K562 (cell line): ENCODE measurements around the gene PPP1R14C. TPM values are rescaled to one million over a fixed set of nuclear protein-coding genes. Genes with fewer than 3 reads are reported as not detected.
A peak's percentile ranks its signal among the peaks of the same experiment; 100 is the strongest.

Experiments
- CHD1 ChIP-seq: fragments of 200-600 bp; sonication (generic); IDR thresholded peaks from one replicate; pipeline ENCODE4 v1.6.1; 2012; ENCODE audit warnings: mild to moderate bottlenecking, moderate library complexity, low read length, inconsistent platforms
- GTF2F1 ChIP-seq: IDR thresholded peaks from 2 replicates; pipeline ENCODE4 v1.6.1; 2011; ENCODE audit warnings: low read depth, low read length, improper control_type of control experiment
- HEY1 ChIP-seq: fragments of 250-450 bp; sonication (Bioruptor Pico); IDR thresholded peaks from 2 replicates; pipeline ENCODE4 v1.5.0; 2020; ENCODE audit warnings: mild to moderate bottlenecking, moderate library complexity, borderline replicate concordance
- HSF4 ChIP-seq: fragments of 250-450 bp; sonication (Bioruptor Pico); IDR thresholded peaks from 2 replicates; pipeline ENCODE4 v2.1.2; 2022; ENCODE audit warnings: mild to moderate bottlenecking, moderate library complexity, borderline replicate concordance
- ILK ChIP-seq: fragments of 450-650 bp; IDR thresholded peaks from 2 replicates; pipeline ENCODE4 v1.6.1; 2016; ENCODE audit warnings: missing genetic modification characterization, low read depth, mild to moderate bottlenecking, missing compliant biosample characterization, moderate library complexity, borderline replicate concordance
- KLF16 ChIP-seq: IDR thresholded peaks from 2 replicates; pipeline ENCODE4 v1.6.1; 2016; ENCODE audit warnings: antibody characterized with exemption
- LARP7 ChIP-seq: fragments of 450-650 bp; IDR thresholded peaks from 2 replicates; pipeline ENCODE4 v1.6.1; 2016
- MAFG ChIP-seq: fragments of 450-650 bp; conservative IDR thresholded peaks from 2 replicates; pipeline ENCODE4 v1.6.1; 2016; ENCODE audit warnings: missing genetic modification characterization, missing compliant biosample characterization
- MECOM ChIP-seq: fragments of 250-450 bp; sonication (Bioruptor Pico); IDR thresholded peaks from 2 replicates; pipeline ENCODE4 v1.8.0; 2022; ENCODE audit warnings: inconsistent platforms
- MTA2 ChIP-seq: fragments of 450-650 bp; IDR thresholded peaks from 2 replicates; pipeline ENCODE4 v1.6.1; 2016; ENCODE audit warnings: low read depth
- PHB2 ChIP-seq: fragments of 450-650 bp; IDR thresholded peaks from 2 replicates; pipeline ENCODE4 v1.6.1; 2017; ENCODE audit warnings: low read depth
- RBM25 ChIP-seq: fragments of 200-400 bp; formaldehyde crosslinking; IDR thresholded peaks from 2 replicates; pipeline ENCODE4 v1.6.1; 2018; ENCODE audit warnings: low read length, low read depth, moderate library complexity; ENCODE audit not compliant: severe bottlenecking
- SLC30A9 ChIP-seq: fragments of 250-450 bp; sonication (Bioruptor Pico); IDR thresholded peaks from 2 replicates; pipeline ENCODE4 v1.8.0; 2022; ENCODE audit warnings: mild to moderate bottlenecking, moderate library complexity
- ZNF174 ChIP-seq: fragments of 250-450 bp; sonication (Bioruptor Pico); IDR thresholded peaks from 2 replicates; pipeline ENCODE4 v1.4.0; 2020; ENCODE audit warnings: mild to moderate bottlenecking
- ZNF764 ChIP-seq: fragments of 250-450 bp; sonication (Bioruptor Pico); IDR thresholded peaks from 2 replicates; pipeline ENCODE4 v1.4.0; 2020; ENCODE audit warnings: low read depth, mild to moderate bottlenecking, moderate library complexity
- polyA plus RNA-seq, 8 experiments: library from polyadenylated mRNA; depleted of rRNA in 4 of 8; stranded (reverse) in 5 of 8; unstranded in 3 of 8; fragments of >200 nt; fragmentation: Nextera tagmentation in 2 of 8; fragmentation: Illumina TruSeq in 1 of 8; extraction: Ambion mirVana in 2 of 8; extraction: Trizol in 1 of 8; gene quantifications; 2 replicates each; pipeline versions ENCODE4 v1.2.1 to v1.2.3, GENCODE V29; 2011 to 2014; ENCODE audit warnings: inconsistent platforms in 1 of 8, missing spikeins in 1 of 8
- total RNA-seq, 7 experiments: library from RNA; depleted of rRNA in 6 of 7; stranded (reverse); fragments of >200 nt in 6 of 7; fragmentation: Illumina TruSeq in 2 of 7; extraction: Trizol in 2 of 7; gene quantifications; 2 replicates each; pipeline versions ENCODE4 v1.2.1 to v1.2.3, GENCODE V29; 2011 to 2021; ENCODE audit warnings: low replicate concordance in 1 of 7
- TF ChIP-seq, protein P1 (sequence below): IDR thresholded peaks from 3 replicates; pipeline ENCODE4 v1.6.1; 2011; ENCODE audit warnings: borderline replicate concordance, mild to moderate bottlenecking, moderate library complexity; ENCODE audit not compliant: insufficient read length; ENCODE audit errors: extremely low read depth
- TF ChIP-seq, protein P2 (sequence below), 2 experiments: IDR thresholded peaks in 1 of 2; conservative IDR thresholded peaks in 1 of 2; 2 replicates each; pipeline ENCODE4 v1.6.1; 2016; ENCODE audit warnings: low read depth in 2 of 2, mild to moderate bottlenecking in 1 of 2, missing compliant biosample characterization in 1 of 2, missing genetic modification characterization in 1 of 2, moderate library complexity in 1 of 2
- TF ChIP-seq, protein P3 (sequence below), 3 experiments: IDR thresholded peaks in 2 of 3; conservative IDR thresholded peaks in 1 of 3; 2 replicates each; pipeline ENCODE4 v1.5.1; 2011 to 2012; ENCODE audit warnings: low read length in 3 of 3, mild to moderate bottlenecking in 3 of 3, control low read depth in 2 of 3, improper control_type of control experiment in 1 of 3, inconsistent platforms in 1 of 3, low read depth in 1 of 3, mixed read lengths in 1 of 3, moderate library complexity in 1 of 3; ENCODE audit not compliant: insufficient read depth in 2 of 3
- TF ChIP-seq, protein P4 (sequence below): fragments of 450-650 bp; formaldehyde crosslinking; IDR thresholded peaks from 2 replicates; pipeline ENCODE4 v1.4.0; 2020; ENCODE audit warnings: mild to moderate bottlenecking, moderate library complexity

The PPP1R14C gene
- total and polyA plus RNA-seq, 9 of the 15 experiments (the other 6 are each of a cell fraction or from before 2014, with no cell fraction given), result 4.5 to 16.6 (median 11.9) TPM

DNA sequence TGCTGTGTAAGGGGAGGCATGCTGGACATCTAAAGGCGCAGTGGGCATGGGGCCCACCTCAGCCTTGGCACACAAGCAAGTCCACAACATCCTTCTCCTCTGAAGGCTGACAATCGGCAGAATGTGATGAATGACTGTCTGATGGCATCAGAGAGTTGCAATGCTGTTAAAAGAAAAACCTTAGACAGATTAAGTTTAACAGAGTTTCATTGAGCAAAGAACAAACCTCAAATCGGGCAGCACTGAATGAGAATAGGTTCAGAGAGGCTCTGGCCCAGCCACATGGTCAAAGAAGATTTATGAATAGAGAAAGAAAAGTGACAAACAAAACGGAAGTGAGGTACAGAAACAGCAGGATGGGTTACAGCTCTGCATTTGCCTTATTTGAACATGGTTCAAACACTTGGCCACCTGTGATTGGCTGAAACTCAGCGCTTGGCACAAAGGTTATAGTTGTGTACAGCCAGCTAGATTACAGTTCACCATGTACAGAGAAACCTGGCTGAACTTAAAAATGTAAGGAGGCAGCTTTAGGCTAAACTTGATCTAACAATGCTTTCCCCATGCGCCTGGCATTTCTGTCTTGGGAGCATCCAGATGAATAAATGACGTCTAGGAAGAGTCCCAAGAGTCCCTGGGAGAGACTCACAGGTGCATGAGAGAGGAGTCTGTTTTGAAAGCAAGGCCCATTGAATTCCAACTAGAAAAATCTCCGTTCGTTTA is 127.6 kb downstream of the PPP1R14C start (continued):
- no peak for TF ChIP-seq MTA2
- TF ChIP-seq, protein P1, sequence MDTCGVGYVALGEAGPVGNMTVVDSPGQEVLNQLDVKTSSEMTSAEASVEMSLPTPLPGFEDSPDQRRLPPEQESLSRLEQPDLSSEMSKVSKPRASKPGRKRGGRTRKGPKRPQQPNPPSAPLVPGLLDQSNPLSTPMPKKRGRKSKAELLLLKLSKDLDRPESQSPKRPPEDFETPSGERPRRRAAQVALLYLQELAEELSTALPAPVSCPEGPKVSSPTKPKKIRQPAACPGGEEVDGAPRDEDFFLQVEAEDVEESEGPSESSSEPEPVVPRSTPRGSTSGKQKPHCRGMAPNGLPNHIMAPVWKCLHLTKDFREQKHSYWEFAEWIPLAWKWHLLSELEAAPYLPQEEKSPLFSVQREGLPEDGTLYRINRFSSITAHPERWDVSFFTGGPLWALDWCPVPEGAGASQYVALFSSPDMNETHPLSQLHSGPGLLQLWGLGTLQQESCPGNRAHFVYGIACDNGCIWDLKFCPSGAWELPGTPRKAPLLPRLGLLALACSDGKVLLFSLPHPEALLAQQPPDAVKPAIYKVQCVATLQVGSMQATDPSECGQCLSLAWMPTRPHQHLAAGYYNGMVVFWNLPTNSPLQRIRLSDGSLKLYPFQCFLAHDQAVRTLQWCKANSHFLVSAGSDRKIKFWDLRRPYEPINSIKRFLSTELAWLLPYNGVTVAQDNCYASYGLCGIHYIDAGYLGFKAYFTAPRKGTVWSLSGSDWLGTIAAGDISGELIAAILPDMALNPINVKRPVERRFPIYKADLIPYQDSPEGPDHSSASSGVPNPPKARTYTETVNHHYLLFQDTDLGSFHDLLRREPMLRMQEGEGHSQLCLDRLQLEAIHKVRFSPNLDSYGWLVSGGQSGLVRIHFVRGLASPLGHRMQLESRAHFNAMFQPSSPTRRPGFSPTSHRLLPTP, result no peak
- TF ChIP-seq ZNF764, result no peak
- no peak for TF ChIP-seq LARP7
- TF ChIP-seq, protein P2, sequence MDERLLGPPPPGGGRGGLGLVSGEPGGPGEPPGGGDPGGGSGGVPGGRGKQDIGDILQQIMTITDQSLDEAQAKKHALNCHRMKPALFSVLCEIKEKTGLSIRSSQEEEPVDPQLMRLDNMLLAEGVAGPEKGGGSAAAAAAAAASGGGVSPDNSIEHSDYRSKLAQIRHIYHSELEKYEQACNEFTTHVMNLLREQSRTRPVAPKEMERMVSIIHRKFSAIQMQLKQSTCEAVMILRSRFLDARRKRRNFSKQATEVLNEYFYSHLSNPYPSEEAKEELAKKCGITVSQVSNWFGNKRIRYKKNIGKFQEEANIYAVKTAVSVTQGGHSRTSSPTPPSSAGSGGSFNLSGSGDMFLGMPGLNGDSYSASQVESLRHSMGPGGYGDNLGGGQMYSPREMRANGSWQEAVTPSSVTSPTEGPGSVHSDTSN (CRISPR knock-in tag; IDR thresholded peaks at IDR 0.05; ENCODE audit: low read depth), result no peak
- TF ChIP-seq, protein P2 (tag; conservative IDR thresholded peaks at IDR 0.05; ENCODE audit: low read depth), result peak; percentile 54; the same call in 1 of the 2 replicates
- TF ChIP-seq, protein P3, sequence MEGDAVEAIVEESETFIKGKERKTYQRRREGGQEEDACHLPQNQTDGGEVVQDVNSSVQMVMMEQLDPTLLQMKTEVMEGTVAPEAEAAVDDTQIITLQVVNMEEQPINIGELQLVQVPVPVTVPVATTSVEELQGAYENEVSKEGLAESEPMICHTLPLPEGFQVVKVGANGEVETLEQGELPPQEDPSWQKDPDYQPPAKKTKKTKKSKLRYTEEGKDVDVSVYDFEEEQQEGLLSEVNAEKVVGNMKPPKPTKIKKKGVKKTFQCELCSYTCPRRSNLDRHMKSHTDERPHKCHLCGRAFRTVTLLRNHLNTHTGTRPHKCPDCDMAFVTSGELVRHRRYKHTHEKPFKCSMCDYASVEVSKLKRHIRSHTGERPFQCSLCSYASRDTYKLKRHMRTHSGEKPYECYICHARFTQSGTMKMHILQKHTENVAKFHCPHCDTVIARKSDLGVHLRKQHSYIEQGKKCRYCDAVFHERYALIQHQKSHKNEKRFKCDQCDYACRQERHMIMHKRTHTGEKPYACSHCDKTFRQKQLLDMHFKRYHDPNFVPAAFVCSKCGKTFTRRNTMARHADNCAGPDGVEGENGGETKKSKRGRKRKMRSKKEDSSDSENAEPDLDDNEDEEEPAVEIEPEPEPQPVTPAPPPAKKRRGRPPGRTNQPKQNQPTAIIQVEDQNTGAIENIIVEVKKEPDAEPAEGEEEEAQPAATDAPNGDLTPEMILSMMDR (IDR thresholded peaks at IDR 0.05 in 2 of 3, conservative IDR thresholded peaks at IDR 0.05 in 1 of 3; ENCODE audit: insufficient read depth in 2 of 3, low read depth in 1 of 3, low read length in 3 of 3), result no peak
- TF ChIP-seq KLF16, result no peak
- TF ChIP-seq, protein P4, sequence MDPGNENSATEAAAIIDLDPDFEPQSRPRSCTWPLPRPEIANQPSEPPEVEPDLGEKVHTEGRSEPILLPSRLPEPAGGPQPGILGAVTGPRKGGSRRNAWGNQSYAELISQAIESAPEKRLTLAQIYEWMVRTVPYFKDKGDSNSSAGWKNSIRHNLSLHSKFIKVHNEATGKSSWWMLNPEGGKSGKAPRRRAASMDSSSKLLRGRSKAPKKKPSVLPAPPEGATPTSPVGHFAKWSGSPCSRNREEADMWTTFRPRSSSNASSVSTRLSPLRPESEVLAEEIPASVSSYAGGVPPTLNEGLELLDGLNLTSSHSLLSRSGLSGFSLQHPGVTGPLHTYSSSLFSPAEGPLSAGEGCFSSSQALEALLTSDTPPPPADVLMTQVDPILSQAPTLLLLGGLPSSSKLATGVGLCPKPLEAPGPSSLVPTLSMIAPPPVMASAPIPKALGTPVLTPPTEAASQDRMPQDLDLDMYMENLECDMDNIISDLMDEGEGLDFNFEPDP (CRISPR knock-in tag), result no peak
- TF ChIP-seq CHD1, result no peak
- no peak for TF ChIP-seq PHB2
- no peak for TF ChIP-seq SLC30A9 (CRISPR knock-in tag)
- no peak for TF ChIP-seq ILK
- TF ChIP-seq RBM25, result no peak
- no peak for TF ChIP-seq MAFG (tag)
- 0 out of 2 replicates have a peak, but pooled peaks have one; percentile 33 for TF ChIP-seq HSF4
- TF ChIP-seq HEY1 (CRISPR knock-in tag), result no peak
- no peak for TF ChIP-seq GTF2F1
- no peak for TF ChIP-seq MECOM (CRISPR knock-in tag)
- no peak for TF ChIP-seq ZNF174 (CRISPR knock-in tag)
